Mesothelial cell of epicardium (in vitro differentiated cells): ENCODE data around the gene SPRTN. TPM values are rescaled to one million over a fixed set of nuclear protein-coding genes. Genes with fewer than 3 reads are reported as not detected.
A peak's percentile ranks its signal among the peaks of the same experiment; 100 is the strongest.

Experiments used
- DNase-seq, 2 experiments: peaks; one replicate each; pipeline ENCODE4 v3.0.0; 2021; ENCODE audit warnings: low spot score in 2 of 2; ENCODE audit not compliant: unreplicated experiment in 2 of 2
- H3K27ac Mint-ChIP-seq: 2 replicates; pipeline ENCODE4 v1.8.0; 2021; ENCODE audit warnings: mixed read lengths
- H3K27me3 Mint-ChIP-seq: 2 replicates; pipeline ENCODE4 v1.8.0; 2021; ENCODE audit warnings: low read depth, mixed read lengths
- H3K36me3 Mint-ChIP-seq: 2 replicates; pipeline ENCODE4 v1.8.0; 2021; ENCODE audit warnings: mixed read lengths
- H3K4me1 Mint-ChIP-seq: 2 replicates; pipeline ENCODE4 v1.8.0; 2021; ENCODE audit warnings: mixed read lengths
- H3K4me3 Mint-ChIP-seq: 2 replicates; pipeline ENCODE4 v1.8.0; 2021; ENCODE audit warnings: mild to moderate bottlenecking, moderate library complexity, mixed read lengths
- H3K9me3 Mint-ChIP-seq: 2 replicates; pipeline ENCODE4 v1.8.0; 2021; ENCODE audit warnings: mixed read lengths
- total RNA-seq: library from RNA; stranded (reverse); gene quantifications from 3 replicates; pipeline ENCODE4 v1.2.1, GENCODE V29; 2021
- TF ChIP-seq, protein P1 (sequence below): fragments of 200-600 bp; sonication (generic); IDR thresholded peaks from one replicate; pipeline ENCODE4 v1.5.0; 2021; ENCODE audit warnings: antibody characterized with exemption; ENCODE audit not compliant: unreplicated experiment

SPRTN gene
- total RNA-seq, 1 donor from 2014 or later = 12.0 TPM

DNA sequence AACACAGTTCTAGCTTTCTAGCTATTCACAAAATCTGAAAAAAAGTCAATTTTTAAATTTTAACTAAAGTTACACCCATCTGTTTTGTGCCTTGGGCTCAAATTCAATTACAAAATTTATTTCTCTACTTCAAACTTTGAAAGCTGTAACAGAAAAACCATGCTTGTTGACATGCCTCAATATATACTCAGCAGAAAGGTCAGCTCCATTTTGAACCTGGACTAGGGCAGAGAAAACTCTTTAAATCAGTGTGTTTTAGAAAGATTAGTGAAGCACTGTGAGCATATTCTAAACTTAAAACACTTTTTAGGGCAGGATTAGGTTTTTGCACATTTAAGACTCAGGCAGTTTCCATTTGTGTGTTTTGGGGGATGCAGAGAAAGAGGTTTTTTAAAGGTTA is 34.4 kb downstream of the SPRTN start:
- DNase-seq = no peak
- Mint-ChIP-seq H3K36me3 (peaks cover 9% of the 10 kb centered on the region), H3K9me3 (no peaks in the 10 kb centered on the region), H3K4me1 (no peaks in the 10 kb centered on the region), H3K4me3 (no peak overlapping the region), H3K27ac (no peak overlapping the region), H3K27me3 (no peaks in the 10 kb centered on the region)
- TF ChIP-seq, protein P1, sequence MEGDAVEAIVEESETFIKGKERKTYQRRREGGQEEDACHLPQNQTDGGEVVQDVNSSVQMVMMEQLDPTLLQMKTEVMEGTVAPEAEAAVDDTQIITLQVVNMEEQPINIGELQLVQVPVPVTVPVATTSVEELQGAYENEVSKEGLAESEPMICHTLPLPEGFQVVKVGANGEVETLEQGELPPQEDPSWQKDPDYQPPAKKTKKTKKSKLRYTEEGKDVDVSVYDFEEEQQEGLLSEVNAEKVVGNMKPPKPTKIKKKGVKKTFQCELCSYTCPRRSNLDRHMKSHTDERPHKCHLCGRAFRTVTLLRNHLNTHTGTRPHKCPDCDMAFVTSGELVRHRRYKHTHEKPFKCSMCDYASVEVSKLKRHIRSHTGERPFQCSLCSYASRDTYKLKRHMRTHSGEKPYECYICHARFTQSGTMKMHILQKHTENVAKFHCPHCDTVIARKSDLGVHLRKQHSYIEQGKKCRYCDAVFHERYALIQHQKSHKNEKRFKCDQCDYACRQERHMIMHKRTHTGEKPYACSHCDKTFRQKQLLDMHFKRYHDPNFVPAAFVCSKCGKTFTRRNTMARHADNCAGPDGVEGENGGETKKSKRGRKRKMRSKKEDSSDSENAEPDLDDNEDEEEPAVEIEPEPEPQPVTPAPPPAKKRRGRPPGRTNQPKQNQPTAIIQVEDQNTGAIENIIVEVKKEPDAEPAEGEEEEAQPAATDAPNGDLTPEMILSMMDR = no peak

DNA sequence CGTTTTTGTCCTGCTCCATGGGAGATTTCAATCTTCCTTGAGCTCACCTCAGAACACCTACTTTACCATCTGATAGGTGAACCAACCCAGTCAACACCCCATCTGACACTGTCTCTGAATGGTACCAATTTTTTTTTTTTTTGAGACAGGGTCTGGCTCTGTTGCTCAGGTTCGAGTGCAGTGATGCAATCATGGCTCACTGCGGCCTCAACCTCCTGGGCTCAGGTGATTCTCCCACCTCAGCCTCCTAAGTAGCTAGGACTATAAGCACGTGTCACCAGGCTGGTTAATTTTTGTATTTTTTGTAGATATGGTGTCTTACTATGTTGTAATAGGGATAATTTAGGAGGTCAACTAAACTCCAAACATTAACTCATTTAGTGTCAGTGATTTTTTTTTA is 36.3 kb downstream of the SPRTN start:
- TF ChIP-seq, protein P1 = no peak
- H3K9me3 Mint-ChIP-seq = no peaks in the 10 kb centered on the region
- peaks cover 4% of the 10 kb centered on the region for H3K36me3 Mint-ChIP-seq
- no peak for DNase-seq
- H3K27ac Mint-ChIP-seq = no peak overlapping the region
- H3K4me3 Mint-ChIP-seq = no peak overlapping the region
- H3K27me3 Mint-ChIP-seq = no peaks in the 10 kb centered on the region
- H3K4me1 Mint-ChIP-seq = no peaks in the 10 kb centered on the region

DNA sequence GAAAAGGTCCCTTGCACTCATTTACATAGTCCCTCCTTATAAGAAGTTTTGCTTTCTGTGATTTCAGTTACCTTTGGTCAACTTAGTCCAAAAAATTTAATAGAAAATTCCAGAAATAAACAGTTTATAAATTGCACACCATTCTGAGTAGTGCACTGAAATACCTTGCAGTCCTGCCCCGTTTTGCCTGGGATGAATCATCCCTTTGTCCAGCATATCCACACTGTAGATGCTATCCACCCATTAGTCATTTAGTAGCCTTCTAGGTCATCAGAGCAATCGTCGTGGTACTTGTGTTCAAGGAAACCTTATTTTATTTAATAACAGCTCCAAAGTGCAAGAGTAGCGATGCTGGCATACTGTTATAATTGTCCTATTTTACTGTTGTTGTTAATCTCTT is 38.0 kb downstream of the SPRTN start:
- Mint-ChIP-seq H3K27me3 (no peaks in the 10 kb centered on the region), H3K4me1 (no peaks in the 10 kb centered on the region), H3K9me3 (no peaks in the 10 kb centered on the region), H3K36me3 (peaks cover 2% of the 10 kb centered on the region), H3K27ac (no peak overlapping the region), H3K4me3 (no peak overlapping the region)
- DNase-seq = no peak
- TF ChIP-seq, protein P1 = no peak

DNA sequence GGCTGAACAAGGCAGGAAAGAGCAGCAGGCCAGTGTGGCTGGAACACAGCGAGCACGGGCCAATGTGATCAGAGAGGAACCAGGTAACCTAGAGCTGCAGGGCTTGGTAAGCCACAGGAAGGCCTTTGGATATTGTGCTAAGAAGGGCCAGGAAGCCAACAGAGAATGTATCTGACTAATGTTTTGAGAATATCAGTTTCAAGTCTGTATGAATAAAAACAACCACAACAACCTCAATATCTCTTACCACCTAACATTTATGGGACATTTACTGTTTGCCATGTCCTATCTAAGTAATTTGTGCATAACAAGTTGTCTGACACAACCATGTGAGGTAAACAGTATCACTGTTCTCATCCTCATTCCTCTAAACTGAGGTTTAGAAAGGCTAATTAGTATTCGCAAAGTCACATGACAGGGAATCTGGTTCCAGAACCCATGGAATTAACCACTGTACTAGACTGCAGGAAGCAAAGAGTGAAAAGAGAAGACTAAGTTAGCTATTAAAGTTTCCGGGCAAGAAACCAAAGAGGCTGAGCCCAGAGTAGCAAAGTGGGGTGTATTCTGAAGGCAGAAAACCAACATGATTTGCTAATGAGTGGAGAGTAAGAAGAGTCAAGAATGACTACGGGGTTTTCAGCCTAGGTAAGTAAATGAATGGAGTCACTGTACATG is 38.9 kb downstream of the SPRTN start:
- peaks cover 1% of the 10 kb centered on the region for H3K36me3 Mint-ChIP-seq
- peaks cover 4% of the 10 kb centered on the region for H3K4me1 Mint-ChIP-seq

DNA sequence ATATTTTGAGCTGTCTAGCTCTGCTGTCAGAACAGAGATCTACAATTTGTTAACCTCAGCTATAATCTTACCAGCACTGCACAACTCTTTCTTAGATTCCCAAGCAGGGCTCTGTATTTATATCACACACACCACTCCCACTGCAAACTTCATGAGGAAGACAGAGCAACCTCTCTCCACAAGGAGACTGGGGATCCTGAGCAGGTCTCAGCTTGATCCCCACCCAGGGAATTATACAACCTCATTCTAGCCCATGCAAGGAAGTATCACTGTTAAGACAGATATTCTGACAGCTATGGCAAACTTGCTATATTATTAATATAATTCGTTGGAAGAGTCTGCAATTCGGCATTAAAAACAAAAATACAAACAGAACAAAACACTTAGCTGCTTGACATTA is 43.6 kb downstream of the SPRTN start:
- no peak for DNase-seq
- TF ChIP-seq, protein P1 = no peak
- no peaks in the 10 kb centered on the region for H3K27me3 Mint-ChIP-seq
- no peak overlapping the region for H3K4me3 Mint-ChIP-seq
- no peaks in the 10 kb centered on the region for H3K9me3 Mint-ChIP-seq
- H3K36me3 Mint-ChIP-seq = no peaks in the 10 kb centered on the region
- H3K27ac Mint-ChIP-seq = peak overlapping the region; percentile 21
- peaks cover 6% of the 10 kb centered on the region for H3K4me1 Mint-ChIP-seq

More for the DNA sequence above, 38.9 kb downstream of the SPRTN start:
- no peak for DNase-seq
- Mint-ChIP-seq H3K4me3 (no peak overlapping the region), H3K27me3 (no peaks in the 10 kb centered on the region), H3K9me3 (no peaks in the 10 kb centered on the region), H3K27ac (no peak overlapping the region)
- TF ChIP-seq, protein P1 = no peak
